Activated B cell treated with CpG ODN at 0.5 μM for 24 hours (primary cell): ENCODE results near the gene KCNE2. TPM values are rescaled to one million over a fixed set of nuclear protein-coding genes. Genes with fewer than 3 reads are reported as not detected.

Experiments
- ATAC-seq: fragments of 200-7000 bp; cut with Tn5 transposase; one replicate; pipeline ENCODE4 v1.10.0; 2021; ENCODE audit warnings: low read depth, mild to moderate bottlenecking, moderate library complexity
- CTCF ChIA-PET: fragments of 350-600 bp; sonication (Branson Sonifier 250); formaldehyde crosslinking; loops from one replicate; lab custom pipeline; 2021; ENCODE audit warnings: antibody characterized with exemption; lab: Charles Lee
- POLR2A ChIA-PET: fragments of 350-600 bp; sonication (Branson Sonifier 250); formaldehyde crosslinking; loops from one replicate; lab custom pipeline; 2021; ENCODE audit warnings: antibody characterized with exemption; lab: Charles Lee
- DNase-seq: peaks from one replicate; pipeline ENCODE4 v3.0.0; 2022
- H3K27ac Mint-ChIP-seq: one replicate; pipeline ENCODE4 v1.8.0; 2020; ENCODE audit warnings: mixed read lengths
- H3K27me3 Mint-ChIP-seq: one replicate; pipeline ENCODE4 v1.8.0; 2021; ENCODE audit warnings: mixed read lengths
- H3K36me3 Mint-ChIP-seq: one replicate; pipeline ENCODE4 v1.8.0; 2021; ENCODE audit warnings: low read depth, mixed read lengths
- H3K4me1 Mint-ChIP-seq: one replicate; pipeline ENCODE4 v1.8.0; 2021; ENCODE audit warnings: mixed read lengths
- H3K4me3 Mint-ChIP-seq: one replicate; pipeline ENCODE4 v1.8.0; 2020; ENCODE audit warnings: mild to moderate bottlenecking, mixed read lengths
- H3K9me3 Mint-ChIP-seq: one replicate; pipeline ENCODE4 v1.8.0; 2020; ENCODE audit warnings: mixed read lengths
- CTCF ChIP-seq: fragments of 200-600 bp; IDR thresholded peaks from one replicate; pipeline ENCODE4 v1.8.0; 2022; ENCODE audit warnings: antibody characterized with exemption, mild to moderate bottlenecking
- intact Hi-C: fragments of 100-400 bp; cut with micrococcal nuclease; formaldehyde crosslinking; loops from one replicate; pipeline ENCODE4 v1.15.1; 2024
- total RNA-seq: library from RNA; stranded (reverse); gene quantifications from 2 replicates; pipeline ENCODE4 v1.2.3, GENCODE V29; 2022

The KCNE2 gene
- total RNA-seq, 1 donor from 2014 or later, result not detected

GRCh38 chr21:34343838-34344381 is 19.9 kb upstream of the KCNE2 start:
- Mint-ChIP-seq H3K4me1 (peaks cover 3% of the 10 kb centered on the region), H3K36me3 (no peaks in the 10 kb centered on the region), H3K4me3 (no peak overlapping the region), H3K27ac (no peak overlapping the region), H3K27me3 (peaks cover 10% of the 10 kb centered on the region), H3K9me3 (no peaks in the 10 kb centered on the region)
- POLR2A ChIA-PET, result interaction anchor here (0.9 kb wide), 1 partner anchor 420 kb away, joined by 3 read pairs; no protein-coding TSS in a partner anchor
- no peak for TF ChIP-seq CTCF
- CTCF ChIA-PET, result interaction anchor here (11.8 kb wide), 1 partner anchor 422 kb away, joined by 431 read pairs; no protein-coding TSS in a partner anchor
- intact Hi-C loops, result no loop called here
- ATAC-seq (no peak), DNase-seq (no peak)

GRCh38 chr21:34344584-34344983 is 19.2 kb upstream of the KCNE2 start:
- H3K9me3 Mint-ChIP-seq, result no peaks in the 10 kb centered on the region
- intact Hi-C loops, result no loop called here
- TF ChIP-seq CTCF, result no peak
- H3K27me3 Mint-ChIP-seq, result peaks cover 10% of the 10 kb centered on the region
- CTCF ChIA-PET, result interaction anchor here (11.8 kb wide), 1 partner anchor 423 kb away, joined by 431 read pairs; no protein-coding TSS in a partner anchor
- POLR2A ChIA-PET, result no interaction called here
- no peak overlapping the region for H3K4me3 Mint-ChIP-seq
- no peak for ATAC-seq
- no peak overlapping the region for H3K27ac Mint-ChIP-seq
- H3K4me1 Mint-ChIP-seq, result peaks cover 3% of the 10 kb centered on the region
- no peak for DNase-seq
- no peaks in the 10 kb centered on the region for H3K36me3 Mint-ChIP-seq

GRCh38 chr21:34345091-34345871 is 18.5 kb upstream of the KCNE2 start:
- Mint-ChIP-seq H3K4me1 (peaks cover 3% of the 10 kb centered on the region), H3K27me3 (peaks cover 8% of the 10 kb centered on the region), H3K27ac (no peak overlapping the region), H3K9me3 (no peaks in the 10 kb centered on the region), H3K4me3 (no peak overlapping the region), H3K36me3 (no peaks in the 10 kb centered on the region)
- no peak for TF ChIP-seq CTCF
- DNase-seq (no peak), ATAC-seq (no peak)
- ChIA-PET CTCF (interaction anchor here (11.8 kb wide), 1 partner anchor 424 kb away, joined by 431 read pairs; no protein-coding TSS in a partner anchor), POLR2A (no interaction called here)
- intact Hi-C loops, result loop anchor here (5.0 kb wide), 1 partner anchor 703 kb away; the partner anchor contains the start of genes CRYZL1 and ITSN1

- POLR2A ChIA-PET, result no interaction called here
- H3K4me1 Mint-ChIP-seq, result peaks cover 3% of the 10 kb centered on the region
- ATAC-seq (no peak), DNase-seq (no peak)
- no peaks in the 10 kb centered on the region for H3K36me3 Mint-ChIP-seq
- H3K4me3 Mint-ChIP-seq, result no peak overlapping the region
- intact Hi-C loops, result loop anchor here (5.0 kb wide), 1 partner anchor 704 kb away; the partner anchor contains the start of genes CRYZL1 and ITSN1
- CTCF ChIA-PET, result interaction anchor here (11.8 kb wide), 1 partner anchor 424 kb away, joined by 431 read pairs; no protein-coding TSS in a partner anchor
- H3K9me3 Mint-ChIP-seq, result no peaks in the 10 kb centered on the region
- TF ChIP-seq CTCF, result no peak
- no peak overlapping the region for H3K27ac Mint-ChIP-seq
- peaks cover 5% of the 10 kb centered on the region for H3K27me3 Mint-ChIP-seq
Measured at GRCh38 chr21:34345892-34346291, 17.9 kb upstream of the KCNE2 start.
